ENCODE measurements around the gene PDE11A.
"Not testable (repeated sequence)": the region's sequence is repeated elsewhere in the genome, so short reads cannot be mapped to it uniquely, and the experiment has no call there.

Gene PDE11A

DNA sequence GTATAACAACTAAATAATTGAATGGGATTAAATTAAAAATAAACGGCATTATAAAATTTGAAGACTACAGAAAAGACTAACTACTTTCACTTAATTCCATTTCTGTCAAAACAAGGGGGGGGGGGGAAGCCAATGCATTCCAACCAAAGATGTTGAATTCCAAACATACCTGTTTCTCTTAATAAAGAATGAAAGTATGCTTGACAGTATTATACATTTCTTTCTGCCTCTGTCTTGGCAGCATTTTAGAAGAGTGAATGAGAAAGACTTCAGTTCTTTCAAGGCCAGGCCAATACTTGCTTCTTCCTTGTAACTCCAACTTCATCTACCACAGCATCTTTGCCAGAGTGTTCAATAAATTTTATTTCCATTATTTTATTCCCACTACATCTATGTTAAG is 65.9 kb downstream of the PDE11A start:
- DNase-seq: no peak

DNA sequence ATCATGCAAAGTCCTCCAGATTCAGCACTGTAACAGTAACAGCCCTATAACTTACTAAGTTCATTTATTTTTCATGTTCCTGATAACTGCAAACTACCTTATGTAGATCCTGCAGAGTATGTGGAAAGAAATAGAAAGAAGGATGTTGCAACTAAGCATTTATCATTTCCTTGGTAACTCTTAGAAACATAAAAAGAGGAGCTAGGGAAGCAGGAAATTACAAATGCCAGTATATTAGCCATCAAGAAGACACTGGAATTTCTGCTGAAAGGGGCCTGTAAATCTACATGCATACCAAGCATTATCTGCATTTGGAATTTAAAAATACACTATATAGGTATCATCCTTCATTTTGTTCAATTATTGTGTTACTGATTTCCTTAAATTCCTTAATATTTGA is 66.8 kb downstream of the PDE11A start:
- no peak for DNase-seq

DNA sequence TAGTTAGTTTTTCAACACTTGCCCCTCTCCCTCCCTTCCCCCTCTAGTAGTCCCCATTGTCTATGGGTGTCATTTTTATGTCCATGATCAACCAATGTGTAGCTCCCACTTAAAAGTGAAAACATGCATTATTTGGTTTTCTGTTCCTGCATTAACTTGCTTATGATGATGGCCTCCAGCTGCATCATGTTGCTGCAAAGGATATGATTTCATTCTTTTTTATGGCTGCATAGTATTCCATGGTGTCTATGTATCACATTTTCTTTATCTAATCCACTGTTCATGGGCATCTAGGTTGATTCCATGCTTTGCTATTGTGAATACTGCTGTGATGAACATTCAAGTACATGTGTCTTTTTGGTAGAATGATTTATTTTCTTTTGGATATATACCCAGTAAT is 70.5 kb downstream of the PDE11A start:
- DNase-seq: no peak

DNA sequence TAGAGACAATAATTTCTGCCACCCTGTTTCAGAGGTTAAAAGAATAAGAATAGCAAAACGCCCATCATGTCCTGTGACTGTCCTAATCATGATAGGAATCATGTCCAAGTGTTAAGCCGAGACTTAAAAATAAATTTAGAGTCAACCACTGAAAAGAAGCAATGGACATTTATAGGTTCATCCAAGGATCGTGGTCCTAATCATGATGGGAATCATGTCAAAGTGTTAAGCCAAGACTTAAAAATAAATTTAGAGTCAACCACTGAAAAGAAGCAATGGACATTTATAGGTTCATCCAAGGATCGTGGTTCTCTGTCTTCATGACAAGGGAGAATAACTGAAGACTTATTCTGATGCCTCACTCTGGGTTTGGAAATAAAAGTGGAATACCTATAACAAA is 73.6 kb downstream of the PDE11A start:
- DNase-seq: no peak

DNA sequence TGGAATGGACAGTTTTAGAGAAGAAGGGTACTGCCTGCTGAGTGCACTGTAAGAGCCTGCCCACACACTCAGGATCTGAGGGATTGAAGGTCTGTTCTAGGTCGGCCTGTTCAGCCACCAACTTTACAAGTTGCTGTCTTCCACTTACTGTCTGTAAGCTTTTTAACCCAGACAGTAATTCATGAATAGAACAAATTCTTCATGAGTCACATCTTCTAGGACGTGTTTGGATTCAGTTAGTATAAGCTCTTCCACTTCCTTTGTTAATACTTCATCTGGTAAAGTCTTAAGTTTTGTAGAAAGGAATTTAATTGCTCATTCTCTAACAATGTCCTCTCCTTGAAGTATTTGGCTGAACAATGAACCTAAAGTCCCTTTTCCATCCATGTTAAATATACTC is 74.6 kb downstream of the PDE11A start:
- DNase-seq: no peak

DNA sequence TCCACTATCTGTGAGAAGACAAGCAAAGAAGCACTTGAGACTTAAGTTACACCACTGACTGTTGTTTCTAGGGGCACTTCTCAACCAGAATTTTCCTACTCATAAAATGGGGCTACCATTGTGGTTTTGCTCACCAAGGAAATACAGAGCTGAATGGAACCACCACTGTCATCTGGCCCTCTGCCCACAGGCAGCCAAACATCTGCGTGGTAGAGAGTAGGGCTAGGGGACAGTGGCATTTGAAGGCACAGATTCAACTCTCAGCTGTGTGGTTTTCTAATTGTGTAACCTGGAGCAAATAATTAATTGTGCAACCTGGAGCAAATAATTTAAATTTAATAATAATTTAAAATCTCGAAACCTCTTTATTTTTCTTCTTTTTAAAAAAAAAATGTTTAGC is 79.6 kb downstream of the PDE11A start:
- no peak for DNase-seq

DNA sequence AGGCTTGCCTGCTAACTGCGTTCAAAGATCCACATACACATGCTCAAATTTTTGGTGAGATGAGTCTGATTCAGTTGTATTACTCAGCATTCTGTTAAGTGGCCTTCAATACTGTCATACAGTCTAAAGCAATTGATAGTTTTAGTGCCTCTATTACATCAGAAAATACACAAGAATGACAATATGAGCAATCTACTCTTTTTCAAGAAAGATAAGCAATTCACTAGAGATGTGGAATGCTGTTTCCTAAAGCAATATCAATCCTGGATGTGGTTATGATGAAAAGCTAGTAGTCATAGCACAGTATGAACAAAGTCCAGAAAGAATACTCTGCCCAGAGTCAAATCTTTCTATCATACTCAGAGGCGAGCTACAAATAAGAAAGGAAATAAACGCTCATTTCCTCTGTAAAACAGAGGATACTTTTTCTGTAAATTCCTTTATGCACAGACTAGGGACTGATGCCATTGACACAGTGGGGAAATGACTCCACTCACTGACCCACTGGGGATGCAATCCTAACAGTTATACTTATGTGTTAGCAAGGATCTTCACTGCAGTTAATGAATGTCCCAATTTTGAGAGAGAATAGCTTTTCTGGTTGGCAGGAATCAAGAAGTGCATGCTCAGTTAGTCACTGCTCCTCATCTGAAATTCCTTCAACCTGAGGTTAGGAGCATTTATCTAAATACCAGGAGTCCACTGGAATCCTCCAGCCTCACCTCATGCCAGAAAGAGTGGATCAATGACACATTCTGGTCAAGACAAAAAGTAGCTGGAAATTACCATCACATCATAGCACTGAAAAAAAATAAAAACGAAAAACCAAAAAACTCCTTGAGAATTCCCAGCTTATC is 83.3 kb downstream of the PDE11A start:
- DNase-seq: no peak

DNA sequence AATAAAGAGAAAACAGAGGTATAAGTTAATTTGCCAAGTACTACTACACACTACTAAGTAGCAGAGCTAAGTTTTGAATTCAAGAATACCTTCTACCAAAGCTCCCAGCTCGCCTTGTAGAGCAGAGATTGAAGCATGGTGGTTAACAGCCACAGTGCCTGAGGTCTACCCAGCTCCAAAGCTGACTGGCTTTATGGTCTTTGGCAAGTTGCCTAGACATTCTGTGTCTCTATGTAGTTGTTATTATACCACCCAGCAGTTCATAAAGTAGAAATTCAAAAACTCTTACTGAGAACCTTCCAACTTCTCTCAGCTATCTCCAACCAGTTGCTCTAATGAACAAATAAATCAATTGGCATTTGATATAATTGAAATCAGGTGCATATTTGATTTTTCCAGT is 87.8 kb downstream of the PDE11A start:
- DNase-seq: no peak

DNA sequence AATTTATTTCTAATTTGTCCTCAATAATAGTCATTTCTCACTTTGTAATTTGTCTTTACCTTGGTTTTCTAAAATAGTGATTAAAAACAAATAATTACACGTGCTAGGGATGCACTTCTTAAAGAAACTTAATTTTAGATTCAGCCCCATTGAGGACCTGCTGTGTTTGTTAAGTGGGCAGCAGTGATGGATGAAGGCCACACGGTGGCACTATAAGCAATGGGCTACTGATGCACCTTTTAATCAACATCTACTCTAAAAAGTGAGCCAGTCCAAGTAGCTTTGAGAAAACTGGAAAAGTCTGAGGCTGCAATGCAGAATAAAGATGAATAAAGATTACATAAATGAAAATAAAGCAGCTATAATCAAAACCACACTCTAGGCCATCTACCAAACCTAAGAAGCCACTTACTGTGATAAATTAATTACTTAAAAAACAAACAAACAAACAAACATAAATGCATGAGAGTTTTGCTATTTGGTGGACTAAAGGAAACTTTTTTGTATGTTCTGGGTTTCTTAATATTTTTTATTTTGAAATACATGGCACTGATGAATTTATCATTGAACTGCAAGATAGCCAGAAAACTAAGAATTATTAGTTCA is 89.3 kb downstream of the PDE11A start:
- peak; percentile 1 for DNase-seq

DNA sequence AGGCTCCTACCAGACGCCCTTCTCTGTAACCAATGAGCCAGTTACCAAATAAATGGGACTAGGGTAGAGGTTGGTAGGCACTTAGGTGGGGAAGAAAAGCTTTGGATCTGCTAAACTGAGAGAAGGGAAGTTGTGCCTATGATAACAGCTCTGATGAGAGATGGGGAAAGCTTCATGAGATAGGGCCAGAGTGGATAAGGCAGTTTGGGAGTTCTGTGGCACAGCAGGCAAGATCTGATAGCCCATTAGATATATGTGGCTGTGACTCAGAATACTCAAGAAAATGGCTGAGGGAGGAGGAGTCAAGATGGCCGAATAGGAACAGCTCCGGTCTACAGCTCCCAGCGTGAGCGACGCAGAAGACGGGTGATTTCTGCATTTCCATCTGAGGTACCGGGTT is 99.8 kb downstream of the PDE11A start:
- no peak for DNase-seq

DNA sequence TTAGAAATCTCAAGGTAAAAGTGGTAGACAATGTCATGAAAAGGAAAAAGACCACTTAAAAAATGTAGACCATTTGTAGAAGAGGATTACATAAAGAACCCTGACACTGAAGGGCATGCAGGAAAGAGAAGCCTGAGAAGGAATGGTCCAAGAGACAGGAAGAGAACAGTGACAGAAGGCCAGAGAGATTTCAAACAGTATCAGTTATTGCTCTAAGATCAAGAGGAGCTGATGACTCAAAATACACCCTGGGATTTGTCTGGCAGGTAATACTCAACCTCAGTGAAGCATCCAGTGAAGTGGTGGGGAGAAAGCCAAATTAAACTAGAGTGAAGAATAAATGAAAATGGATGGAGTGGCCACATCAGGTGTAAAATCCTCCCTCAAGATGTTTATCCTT is 100.5 kb downstream of the PDE11A start:
- no peak for DNase-seq

DNA sequence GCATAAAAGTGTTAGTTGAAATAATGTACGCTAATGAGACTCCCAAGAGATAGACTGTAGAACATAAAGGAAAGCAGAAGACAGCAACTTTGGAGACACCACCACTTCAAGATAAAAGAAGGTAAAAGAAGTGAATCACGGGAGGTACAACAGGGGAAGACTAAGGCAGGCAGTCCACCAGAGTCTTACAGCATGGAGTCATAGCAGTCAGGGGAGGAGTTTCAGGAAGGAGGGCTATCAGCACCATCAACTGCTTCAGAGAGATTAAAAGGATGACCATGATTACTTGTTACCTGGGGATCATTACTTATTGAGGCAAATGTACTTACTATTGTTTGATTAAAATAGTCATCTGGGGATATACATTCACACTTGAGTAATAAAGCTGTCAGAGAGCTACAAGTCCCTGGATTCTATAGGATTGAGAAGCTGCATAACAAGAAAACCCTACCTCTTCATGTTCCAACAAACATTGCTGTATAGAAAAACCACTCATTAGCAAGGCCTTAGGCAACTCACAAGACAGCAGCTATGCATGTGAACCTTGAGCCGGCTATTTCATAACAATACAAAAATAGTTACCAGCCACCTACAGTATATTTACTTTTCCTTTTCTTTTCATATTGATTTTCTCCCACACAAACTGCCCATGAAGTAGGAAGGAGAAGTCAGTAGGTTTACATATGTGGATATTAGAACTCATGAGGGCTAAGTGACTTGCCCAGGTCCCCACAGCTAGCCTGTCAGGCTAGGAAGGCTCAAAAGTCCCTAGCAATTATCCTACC is 101.7 kb downstream of the PDE11A start:
- no peak for DNase-seq

DNA sequence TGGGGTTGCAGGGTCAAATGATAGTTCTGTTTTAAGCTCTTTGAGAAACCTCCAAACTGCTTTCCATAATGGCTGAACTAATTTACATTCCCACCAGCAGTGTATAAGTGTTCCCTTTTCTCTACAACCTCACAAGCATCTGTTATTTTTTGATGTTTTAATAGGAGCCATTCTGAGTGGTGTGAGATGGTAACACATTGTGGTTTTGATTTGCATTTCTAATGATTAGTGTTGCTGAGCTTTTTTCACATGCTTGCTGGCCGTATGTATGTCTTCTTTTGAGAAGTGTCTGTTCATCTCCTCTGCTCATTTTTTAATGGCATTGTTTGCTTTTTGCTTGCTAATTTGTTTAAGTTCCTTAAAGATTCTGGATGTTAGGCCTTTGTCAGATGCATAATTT is 107.7 kb downstream of the PDE11A start:
- DNase-seq: no peak

DNA sequence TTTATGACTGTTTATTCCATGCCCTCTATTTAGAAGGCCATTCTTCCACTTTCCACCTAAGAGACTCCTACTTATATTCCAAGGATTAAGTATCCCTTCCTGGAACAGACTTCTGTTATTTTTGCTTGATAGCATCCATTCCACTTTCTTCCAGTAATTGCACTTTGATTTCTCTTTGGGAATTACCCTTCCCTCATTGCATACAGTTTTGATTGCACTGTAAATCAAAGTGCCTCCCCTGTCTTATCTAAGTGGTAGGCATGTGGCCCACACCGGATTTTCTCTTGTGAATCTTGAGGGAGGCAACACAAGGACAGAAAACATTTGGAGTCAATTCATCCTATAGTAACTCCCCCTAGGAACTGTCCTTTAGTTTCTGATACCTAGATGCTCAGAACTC is 120.4 kb downstream of the PDE11A start:
- DNase-seq: no peak

DNA sequence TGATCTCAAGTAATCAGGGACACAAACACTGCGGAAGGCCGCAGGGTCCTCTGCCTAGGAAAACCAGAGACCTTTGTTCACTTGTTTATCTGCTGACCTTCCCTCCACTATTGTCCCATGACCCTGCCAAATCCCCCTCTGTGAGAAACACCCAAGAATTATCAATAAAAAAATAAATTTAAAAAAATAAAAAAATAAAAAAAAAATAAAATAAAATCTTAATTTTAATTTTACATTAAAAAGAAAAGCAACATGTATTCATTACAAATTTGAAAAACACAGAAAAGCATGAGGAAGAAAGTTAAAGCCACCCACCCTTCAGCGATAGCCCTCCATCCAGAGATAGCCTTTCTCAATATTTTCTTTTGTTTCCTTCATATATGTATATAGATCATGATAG is 125.0 kb downstream of the PDE11A start:
- DNase-seq: not testable (repeated sequence)

DNA sequence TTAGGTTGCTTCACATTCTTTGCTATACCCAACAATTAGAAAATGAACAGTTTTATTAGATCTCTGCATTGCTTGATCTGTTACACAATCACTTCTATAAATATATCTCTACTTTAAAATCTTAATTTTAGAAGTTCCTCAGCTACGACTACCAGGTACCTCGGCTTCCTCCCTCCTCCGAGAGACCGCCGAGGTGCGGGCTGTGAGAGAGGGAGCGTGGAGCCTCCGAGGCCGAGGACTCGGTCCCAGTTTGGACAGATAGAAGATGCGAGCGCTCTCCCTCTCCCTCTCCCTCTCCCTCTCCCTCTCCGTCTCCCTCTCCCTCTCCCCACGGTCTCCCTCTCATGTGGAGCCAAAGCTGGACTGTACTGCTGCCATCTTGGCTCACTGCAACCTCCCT is 128.0 kb downstream of the PDE11A start:
- DNase-seq: not testable (repeated sequence)

DNA sequence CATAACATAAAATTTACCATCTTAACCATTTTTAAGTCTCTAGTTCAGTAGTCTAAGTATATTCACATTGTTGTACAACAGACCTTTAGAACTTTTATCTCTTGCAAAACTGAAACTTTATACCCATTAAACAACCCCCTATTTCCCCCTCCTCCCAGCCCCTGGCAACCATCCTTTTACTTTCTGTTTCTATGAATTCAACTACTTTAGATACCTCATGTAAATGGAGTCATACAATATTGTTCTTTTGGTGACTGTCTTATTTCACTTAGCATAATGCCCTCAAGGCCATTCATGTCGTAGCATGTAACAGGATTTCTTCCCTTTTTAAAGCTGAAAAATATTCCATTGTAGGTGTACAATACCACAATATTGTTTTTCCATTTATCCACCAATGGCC is 129.8 kb downstream of the PDE11A start:
- no peak for DNase-seq

DNA sequence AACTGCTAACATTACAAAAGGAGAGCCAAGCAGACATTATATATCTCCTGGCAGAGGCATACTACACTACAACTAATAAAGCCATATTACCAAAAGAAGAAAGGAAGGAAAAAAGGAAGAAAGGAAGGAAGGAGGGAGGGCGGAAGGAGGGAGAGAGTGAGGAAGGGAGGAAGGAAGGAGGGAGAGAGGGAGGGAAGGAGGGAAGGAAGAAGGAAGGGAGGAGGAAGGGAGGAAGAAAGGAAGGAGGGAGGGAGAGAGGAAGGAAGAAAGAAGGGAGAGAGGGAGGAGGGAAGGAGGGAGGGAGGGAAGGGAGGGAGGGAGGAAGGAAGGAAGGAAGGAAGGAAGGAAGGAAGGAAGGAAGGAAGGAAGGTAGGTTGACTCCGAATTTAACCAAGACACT is 133.4 kb downstream of the PDE11A start:
- no peak for DNase-seq

DNA sequence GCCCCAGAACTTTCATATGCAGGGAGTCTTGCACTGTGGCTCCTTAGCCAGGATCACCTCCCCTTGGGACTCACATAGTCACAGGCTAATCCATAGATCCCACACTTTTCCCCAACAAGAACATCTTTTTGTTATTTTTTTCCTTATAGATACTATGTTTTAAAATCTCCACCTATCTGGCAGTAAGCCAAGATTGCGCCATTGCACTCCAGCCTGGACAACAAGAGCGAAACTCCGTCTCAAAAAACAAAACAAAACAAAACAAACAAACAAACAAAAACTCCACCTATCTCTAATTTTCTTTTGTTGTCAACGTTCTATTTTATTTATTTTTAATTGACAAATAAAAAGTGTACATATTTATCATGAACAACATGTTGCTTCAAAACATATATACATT is 141.7 kb downstream of the PDE11A start:
- no peak for DNase-seq

DNA sequence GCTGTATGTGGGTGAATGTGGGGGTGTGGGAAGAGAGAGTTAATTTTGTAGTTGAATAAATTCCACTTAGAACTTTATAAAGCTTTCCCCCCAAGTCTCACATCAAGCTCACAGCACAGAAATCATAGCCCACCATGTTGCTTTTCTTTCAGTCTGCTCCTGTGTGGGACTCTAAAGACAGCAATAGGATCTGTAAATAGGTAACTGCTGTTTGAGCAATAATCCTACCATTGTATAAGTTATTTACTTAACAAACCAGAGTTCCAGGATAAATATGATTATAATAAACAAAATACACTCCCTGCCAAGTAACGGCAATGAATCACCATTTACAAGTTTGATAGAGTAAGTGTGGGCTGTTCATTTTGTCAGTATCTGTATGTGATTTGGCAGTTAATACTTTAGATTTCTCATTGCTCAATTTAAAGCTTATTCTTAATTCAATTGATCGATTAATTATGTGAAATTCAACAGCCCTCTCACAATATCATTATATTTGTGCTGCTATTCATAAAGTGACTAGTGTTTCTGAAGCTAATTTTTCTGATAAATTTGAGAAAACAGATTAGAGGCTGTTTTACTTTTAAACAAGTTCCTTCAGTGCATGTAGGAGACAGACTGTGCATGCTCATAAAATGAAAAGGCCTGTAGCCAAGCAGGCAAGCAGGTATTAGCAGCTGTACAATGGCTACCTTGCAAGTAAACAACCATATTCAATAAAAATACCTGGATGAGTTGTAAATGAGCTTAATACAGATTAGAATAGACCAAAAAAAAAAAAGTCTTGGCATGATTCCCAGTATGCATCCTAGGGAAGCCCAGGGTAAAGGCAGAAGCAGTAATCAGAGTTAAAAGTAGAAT is 142.7 kb downstream of the PDE11A start:
- no peak for DNase-seq

DNA sequence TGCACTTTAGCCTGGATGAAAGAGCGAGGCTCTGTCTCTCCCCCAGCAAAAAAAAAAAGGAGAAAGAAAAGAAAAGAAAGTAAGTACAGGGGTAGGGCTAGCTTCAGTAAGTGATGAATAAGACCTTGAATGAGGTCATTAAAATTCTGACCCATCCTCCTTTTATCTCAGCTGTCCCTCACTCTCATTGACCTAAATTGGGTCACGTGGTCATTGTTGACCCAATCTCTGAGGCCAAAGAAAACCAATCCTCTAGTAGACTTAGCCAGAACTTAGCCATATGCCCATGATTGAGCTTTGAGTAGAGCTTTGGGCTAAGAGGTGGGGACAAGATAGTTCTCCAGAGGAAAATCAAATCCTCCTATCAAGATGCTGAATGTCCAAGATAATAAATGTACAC is 149.3 kb downstream of the PDE11A start:
- no peak for DNase-seq

DNA sequence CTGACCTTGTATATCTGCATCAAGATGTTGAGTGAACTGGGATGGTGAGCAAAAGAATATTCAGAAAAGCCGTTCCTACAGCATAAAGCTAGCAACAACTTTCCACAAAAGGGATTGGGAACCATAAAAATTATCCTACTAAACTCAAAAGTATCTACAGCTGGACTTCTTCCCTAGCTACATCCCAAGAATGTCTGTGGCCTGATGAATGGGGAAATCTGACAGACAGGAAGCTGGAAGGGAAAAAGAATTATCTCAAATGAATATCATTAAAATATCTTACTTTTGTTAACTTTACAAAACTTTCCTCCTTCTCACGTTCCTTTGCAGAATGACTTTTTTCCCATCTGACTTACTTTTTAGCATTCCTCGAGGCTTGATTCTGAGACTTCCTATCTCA is 150.9 kb downstream of the PDE11A start:
- DNase-seq: no peak

DNA sequence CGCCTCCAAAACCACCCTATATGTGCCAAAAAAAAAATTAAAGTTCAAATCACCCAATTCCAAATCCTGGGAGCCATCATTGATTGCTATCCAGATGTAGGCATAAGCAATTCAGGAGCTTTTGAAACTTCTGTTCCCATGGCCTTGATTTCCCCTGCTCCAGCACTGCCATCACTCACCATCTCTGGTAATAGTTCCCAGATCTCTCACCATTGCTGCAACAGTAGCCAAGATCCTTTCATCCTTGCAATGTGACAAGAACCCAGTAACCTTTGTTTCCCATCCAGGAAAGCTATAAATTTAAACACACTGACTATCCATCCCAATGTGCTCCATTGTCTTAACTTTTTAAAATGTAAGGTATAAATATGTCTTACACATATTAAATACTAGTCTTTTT is 155.4 kb downstream of the PDE11A start:
- DNase-seq: no peak
